ENCODE results near the gene GRIP2.

The GRIP2 gene

DNA sequence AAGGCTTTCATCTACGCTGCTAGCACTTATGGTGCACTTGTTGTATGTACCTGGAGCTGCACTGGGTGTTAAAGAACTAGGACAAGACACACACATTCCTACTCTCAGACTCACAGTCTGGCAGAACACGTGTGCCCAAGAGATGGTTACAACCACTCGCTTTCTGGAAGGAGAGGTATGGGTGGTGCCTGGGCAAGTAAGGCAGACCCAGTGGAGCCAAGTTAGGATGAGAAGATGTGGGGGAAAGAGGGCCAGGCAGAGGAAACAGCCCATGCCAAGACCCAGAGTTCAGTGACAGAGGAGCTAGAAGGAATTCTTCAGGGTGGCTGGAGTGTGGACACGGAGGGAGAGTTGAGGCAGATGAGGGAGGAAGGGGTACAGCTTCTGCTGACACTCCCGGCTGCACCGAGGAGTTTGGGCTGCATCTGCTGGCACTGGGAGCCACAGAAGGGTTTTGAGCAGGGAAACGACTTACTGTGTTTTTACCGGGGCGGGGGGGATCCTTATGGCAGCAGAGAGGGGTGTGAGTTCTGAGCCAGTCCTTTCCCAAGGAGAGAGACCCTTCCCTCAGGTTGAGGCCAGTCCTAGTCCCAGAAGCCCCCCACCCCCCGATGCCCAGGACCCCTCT, 59.0 kb downstream of the GRIP2 start:
- DNase-seq: no peak

DNA sequence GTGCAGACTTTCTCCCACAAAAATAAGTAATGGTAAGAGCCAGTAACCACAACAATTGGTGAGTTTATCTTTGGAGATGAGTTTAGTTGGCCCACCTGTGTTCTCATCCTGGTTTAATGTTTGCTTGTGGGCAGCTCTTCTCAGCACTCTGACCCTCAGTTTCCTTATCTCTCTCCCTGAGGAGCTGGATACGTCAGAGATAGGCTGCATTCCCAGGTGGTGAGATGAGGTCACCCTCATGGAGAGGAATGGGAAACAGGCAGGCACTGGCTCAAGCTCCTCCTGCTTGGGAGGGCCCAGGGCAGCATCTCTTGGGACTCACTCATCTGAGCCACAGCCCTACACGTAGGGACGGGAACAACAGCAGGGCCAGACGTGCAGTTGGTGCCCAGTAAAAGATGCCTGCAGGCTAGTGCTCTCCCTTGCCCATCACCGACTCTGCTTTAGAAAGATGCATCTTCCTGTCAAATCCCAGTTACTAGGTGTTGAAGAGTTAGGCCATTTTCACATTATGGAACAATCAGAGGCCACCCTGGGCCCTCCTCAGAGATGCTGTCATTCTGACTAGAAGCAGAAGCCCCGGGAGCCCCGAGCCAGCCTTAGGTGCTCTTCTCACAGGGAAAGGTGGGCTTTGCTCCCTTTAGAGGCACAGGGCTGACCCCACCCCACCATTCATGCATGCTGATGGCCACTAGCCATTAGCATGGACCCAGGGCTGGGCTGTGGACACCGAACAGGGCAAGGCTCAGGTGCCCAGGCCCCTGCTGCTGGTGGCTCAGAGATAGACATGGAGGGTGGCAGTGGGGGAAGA, 59.7 kb downstream of the GRIP2 start:
- DNase-seq: no peak

DNA sequence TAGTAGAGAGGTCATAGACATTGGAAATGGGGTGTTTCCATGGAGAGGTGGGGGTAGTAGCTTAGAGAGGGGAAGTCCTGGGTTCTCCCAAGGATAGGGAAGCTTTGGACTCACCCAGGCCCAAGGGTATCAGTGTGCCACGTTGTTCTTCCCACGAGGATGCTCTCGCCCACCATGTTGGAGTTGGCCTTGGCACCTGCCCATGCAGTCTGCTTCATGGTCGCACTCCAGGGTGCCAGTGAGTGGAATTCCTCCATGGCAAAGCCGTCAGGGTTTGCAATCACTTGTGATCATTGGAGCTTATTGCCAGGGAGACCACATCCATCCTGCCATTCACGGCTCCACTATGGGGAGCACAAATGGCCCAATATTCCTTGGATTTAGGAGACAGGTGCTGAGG, 60.6 kb downstream of the GRIP2 start:
- no peak for DNase-seq

DNA sequence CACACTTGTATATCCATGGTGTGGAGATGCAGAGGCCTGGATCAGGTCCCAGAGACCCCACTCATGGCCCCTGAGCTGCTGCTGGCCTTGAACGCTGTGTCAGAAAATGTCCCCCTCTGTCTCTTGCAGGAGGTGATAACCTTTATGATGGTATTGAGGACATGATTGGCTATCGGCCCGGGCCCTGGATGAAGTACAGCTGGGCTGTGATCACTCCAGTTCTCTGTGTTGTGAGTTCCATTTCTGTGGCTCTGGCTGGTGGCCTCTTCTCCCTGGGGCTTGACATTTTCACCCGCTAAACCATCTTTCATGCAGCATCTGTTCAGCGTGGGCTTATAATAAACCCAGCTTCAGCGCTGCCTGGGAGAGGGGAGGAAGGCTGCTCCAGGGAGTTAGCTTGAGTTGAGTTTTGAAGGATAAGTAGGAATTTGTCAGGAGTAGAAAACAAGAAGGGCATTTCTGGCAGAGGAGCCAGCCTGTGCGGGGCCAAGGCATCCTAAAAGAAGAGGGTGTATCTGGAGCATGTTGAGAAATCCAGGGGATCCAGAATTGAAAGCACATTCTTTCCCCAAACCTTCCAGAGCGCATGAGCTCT, 61.1 kb downstream of the GRIP2 start:
- no peak for DNase-seq

DNA sequence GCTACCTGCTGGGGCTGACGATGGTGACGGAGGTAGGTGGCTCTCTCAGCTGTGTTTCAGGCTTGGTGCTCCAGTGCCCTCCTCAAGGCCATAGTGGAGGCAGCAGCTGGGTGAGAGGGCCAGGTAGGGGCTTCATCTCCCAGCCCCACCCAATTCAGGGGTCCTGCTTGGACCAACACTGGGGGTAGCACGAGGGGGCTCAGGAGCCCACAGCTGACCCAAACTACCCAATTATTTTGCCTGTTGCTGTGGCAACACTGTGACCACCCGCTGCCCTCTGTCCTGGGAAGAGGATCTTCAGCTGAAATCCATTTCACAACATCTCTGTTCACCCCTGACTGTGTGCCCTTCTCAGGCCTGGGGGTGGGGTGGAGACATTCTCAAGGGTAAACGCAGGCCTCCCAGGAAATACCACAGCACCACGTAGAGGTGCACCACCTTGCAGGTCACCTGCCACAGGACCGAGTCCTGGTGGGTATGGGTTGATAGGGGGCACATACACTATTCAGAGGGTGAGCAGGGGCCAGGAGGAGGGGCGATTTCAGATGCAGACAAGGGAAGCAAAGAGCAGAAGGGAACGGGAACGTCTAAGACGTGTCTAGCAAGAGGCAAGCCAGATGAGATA, 62.7 kb downstream of the GRIP2 start:
- no peak for DNase-seq

DNA sequence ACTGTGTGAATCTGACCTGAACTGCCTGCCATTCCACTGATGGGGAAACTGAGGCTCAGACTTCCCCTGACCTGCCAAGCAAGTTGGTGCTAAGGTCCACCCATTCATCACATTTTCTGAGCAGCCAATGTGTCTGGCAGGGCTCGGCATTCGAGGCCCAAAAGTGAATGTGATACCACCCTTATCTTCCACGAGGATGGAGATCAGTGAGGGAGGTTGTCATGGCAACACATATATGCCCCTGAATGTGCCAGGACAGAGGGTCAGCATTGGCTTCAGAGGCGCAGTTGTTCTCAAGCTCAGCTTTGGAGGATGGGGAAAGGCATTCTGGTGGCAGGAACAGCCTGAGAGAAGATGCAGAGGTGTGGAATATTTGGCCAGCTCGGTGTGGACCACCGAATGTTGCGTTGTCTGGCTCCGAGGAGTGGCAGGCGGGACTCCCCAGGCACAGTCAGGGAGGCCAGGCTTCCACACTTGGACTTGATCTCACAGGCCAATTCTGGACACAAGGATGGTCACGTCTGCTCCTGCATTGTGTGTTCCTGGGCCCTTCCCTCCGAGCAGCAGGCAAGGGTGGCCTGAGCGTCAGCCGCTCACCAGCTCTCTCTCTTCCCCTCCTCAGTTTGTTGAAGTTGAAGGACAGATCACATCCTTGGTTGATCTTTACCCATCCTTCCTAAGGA, 63.4 kb downstream of the GRIP2 start:
- DNase-seq: no peak

DNA sequence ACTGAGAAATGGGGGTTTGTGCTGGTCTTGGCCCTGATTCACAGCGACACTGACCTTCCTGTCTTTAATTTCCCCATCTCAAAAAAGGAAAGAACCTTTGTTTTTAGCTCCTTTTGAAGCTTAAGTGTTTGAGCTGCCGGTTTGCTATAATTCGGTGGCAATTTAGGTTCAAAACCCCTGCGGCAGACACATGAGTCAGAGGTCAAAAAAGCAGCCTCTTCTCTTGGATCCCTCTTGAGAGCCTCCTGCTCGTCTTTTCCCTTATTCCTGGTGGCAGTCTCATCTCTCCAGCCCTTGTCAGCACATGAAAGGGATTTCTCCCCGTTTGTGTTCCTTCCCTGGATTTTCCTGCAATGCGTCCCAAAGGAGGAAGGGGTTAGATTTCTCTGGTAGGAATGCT, 64.5 kb downstream of the GRIP2 start:
- DNase-seq: no peak

DNA sequence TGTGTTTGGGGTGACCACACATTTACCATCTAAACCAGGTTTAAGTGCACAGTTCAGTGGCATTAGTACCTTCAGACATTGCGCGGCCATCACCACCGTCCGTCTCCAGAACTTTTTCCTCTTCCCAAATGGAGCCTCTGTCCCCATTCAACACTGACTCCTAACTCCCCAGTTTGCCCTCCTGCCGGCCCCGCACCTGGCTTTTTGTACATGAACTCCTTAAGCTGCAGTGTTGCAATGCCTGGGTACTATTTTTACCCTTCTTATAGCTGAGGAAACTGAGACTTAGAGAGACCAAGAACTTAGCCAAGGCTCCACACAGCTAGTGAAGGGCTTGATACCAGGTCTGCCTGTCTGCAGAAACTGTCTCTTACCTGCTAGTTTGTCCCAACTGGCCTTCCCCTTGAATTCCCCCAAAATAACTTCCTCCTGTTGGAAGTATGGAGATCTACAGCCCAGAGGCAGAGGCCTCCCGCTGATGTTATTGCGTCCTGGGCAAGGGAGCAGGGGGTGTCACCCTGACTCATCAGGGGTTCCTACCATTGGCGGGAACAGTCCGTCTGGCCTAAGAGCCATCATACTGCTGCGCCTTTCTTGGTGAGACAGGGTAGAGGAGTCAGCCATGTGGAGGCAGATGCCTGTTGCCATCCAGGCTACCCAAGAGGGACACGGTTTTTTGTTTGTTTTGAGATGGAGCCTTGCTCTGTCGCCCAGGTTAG, 65.6 kb downstream of the GRIP2 start:
- DNase-seq: no peak

DNA sequence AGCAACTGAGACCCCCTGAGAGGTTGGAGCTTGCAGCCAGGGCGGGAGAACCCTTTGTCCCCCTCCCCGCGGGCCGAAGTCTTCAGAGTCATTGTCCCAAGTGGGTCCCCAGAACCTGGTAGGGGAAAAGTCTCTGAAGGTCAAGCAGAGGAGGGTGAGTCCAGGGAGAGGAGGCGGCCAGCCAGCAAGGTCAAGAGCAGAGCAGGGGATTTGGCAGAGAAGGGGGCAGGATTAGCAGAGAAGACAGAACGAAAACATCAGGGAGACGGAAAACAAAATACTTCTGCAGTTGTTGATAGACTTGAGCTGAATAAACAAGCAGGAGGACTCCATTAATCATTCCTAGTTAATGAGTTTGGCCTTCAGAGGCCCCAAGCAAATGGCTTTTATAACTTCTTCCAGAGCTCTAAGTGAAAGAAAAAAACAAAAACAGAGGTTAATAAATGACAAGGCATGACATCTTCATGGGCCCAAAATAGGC, 66.7 kb downstream of the GRIP2 start:
- no peak for DNase-seq

DNA sequence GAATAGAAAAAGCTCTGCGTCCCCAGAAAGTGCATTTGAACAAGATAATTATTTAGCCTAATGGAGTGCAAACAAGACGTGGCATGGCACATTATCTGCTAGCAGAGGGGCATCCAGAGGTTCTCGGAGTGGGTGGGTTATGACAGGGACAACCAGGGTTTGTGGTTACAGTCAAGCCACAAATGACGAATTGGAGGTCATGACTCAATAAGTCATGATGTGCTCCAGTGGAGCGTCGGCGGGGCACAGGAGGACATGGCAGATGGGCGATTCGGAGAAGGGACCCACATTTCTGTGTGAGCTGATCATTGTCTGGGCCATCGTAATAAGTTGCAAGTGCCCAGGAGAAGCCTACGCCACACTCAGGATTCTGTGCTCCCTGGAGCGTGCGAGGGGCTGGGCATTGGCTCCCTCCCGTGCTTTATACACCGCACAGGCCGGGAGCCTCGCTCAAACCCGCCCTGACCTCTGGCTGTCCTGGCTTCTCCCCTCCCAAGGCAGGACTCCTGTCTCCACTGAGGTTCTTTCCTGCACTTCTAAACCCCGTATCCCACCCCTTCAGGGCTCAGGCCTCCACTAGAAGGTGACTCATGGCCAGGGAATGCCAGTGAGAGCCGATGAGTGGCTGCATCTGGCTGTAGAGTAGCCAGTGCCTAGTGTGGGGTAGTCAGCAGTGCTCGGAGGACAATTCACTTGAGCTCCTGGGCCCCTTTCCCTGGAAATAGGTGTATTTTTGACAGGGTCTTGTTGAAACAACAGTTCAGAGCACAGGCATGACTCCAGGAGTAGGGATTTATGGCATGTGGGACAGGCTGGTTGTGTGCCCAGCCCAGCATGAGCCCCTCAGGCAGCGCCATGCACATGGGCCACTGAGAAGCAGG, 67.4 kb downstream of the GRIP2 start:
- DNase-seq: no peak

DNA sequence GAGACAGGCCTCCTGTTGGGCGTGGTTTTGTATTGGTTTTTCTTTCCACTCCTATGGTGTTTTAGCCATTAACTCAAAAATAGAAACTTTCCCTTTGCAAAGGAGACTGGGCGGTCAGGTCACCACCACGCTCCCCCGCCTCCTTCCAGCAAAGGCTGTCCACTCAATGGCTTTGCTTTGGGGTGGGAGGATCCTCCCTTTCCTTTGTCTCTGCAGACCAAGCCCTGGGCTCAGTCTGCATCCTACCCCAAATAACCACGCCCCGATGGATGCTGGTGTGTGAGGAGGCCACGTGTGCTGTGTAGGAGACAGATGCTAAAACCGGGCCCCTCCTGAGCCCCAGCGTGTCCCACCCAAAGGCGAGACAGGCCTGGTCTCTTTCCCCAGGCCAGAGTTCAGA, 68.5 kb downstream of the GRIP2 start:
- no peak for DNase-seq

DNA sequence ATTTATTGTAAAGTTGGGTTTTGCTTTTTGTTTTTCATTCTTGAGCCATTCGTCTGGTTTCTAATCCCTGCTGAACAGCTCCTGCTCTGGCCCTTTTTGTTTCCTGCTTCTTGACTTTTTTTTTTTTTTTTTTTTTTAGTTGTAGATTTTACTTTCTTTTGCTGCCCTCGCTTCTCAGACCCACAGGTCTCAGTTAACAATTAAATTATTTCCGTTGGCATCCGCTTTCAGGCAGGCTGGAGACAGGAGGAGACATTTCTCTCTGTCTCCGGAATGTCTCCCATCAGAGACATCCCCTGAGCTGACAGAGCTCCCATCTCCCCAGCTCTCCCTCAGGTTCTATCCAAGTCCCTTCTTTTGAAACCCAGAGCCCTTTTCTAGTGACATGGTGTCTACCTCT, 69.1 kb downstream of the GRIP2 start:
- DNase-seq: no peak

DNA sequence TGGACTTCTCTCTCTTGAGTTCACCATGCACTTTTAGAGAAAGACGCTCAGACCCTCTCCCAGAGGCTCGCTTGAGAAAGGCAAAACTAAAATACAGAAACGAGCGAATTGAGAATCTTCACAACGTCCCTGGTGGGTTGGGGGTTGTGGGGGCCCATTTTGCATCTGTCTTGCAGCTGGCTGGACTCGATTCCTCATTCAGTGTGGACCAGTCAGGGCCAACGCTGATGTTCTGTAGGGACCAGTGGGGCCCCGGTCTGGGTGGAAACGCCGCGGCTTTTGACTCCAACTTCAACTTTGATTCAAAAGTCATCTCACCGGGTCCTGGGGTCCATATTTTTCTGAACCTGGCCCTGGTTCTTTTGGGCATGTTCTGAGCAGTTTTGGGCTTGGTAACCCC, 69.7 kb downstream of the GRIP2 start:
- no peak for DNase-seq

DNA sequence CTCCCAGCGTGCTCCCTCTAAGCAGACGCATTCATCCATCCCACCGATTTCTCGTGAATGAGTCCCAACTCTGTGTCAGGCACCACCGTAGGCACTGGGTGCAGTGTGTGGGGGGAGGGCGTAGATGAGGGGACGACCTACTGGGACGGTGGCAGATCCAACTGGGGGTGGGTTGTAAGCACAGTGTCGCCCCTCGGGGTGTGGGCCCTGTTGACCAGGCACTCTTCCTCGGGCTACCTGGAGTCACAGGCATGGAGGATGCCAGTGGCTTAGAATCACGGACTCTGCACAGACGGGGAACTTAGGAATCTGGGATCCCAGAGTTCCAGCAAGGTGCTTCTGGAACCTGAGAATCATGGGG, 71.5 kb downstream of the GRIP2 start:
- DNase-seq: no peak

DNA sequence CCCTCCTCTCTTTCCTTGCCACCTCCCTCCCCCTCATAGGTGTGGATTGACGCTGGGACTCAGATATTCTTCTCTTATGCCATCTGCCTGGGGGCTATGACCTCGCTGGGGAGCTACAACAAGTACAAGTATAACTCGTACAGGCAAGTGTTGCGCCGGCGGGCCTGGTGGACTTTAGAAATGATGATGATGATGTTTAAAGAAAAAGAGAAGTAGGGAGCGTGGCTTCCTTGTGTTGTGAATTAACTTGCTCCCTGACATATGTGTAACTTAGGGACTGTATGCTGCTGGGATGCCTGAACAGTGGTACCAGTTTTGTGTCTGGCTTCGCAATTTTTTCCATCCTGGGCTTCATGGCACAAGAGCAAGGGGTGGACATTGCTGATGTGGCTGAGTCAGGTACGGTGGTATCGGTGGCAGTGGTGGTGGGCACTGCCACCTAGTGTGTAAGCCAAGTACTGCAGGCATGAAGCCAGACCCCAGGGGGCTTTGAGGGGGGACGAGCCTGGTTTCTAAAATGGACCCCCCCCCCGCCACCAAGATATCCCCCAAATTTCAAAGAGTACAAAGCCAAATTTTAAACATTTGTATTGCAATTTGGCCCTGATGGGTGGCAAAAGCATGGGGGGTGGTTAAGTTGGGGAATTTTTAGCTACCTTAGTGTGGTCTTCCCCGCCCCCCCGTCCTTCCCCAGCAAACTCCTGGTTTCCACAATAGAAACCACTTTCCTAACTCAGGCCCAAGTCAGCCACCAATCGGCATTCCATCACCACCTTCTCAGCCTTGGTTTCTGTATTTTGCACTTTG, 72.1 kb downstream of the GRIP2 start:
- no peak for DNase-seq

DNA sequence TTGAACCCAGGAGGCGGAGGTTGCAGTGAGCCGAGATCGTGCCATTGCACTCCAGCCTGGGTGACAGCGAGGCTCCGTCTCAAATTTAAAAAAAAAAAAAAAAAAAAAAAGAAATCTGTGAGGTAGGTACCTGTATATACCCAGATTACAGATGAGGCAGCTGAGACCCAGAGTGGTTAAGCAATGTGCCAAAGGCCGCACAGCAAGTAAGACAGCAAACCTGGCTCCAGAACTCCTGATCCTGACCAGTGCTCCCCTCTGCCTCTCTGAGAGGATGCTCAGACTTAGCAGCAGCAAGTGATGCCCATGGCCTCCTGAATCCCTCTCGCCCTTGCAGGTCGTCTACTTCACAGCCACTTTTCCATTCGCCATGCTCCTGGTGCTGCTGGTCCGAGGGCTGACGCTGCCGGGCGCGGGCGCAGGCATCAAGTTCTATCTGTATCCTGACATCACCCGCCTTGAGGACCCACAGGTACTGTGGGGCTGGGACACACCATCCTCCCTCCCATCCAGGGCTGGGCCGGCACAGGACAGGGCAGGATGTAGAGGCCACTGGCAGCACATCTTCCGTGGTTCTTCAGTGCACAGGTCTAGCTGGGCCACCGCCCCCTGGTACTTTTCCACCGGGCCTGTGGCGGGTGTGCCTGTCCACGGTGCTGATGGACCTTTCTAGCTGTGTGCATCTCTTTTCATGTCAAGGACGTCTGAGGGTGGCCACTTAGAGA, 73.8 kb downstream of the GRIP2 start:
- DNase-seq: no peak

DNA sequence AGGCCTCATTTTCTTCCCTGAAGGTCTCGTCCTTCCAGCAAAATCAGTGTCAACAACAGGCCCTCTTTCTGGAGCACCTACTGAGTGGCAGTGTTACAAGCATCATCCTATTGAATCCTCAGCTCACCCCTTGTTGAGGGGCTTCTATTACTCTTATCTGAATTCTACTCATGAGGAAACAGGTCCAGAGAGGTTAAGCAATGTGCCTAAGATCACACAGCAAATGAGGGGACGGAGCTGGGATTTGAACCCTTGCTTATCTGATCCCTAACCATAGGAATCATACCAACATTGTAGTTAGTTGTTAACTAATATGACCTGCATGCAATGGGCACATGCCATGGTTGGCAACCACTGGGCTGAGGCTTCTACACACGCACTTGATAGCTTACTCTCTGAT, 74.7 kb downstream of the GRIP2 start:
- DNase-seq: no peak

DNA sequence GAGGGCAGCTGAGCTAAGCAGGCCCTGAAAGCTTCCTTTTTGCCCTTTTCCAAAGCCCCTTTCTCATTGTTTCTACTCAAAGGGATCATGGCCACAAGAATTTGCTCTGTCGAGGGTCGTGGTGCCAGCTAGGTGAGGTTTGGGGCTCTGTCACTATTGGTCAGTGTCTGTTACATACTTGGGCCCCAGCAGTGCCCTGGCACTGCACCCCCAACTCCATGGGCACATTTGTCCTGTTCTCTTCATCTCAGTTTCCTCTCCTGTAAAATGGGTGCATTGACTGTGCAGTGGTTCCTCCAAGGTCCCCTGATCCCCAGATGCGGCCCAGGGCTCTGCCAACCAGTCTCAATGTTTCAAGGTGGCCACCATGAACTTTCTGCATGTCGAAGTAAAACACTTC, 75.6 kb downstream of the GRIP2 start:
- DNase-seq: no peak

DNA sequence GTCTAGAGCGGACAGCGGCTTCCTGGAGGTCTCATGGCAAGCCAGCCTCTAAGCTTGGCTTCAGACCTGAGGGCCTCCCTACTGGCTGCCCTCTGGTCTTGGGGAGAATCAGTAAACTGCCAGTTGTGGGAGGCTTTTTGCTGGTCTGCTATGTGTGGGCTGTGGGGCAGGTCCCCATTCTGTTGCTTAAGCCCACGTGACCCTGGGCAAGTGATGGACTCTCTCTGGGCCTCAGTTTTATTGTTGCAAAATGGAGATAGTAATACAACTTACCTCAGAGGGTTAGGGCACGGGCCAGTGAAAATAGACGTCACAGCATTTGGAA, 76.0 kb downstream of the GRIP2 start:
- DNase-seq: no peak
